ENCODE data around the gene CCL3.
"Not testable (repeated sequence)": the region's sequence is repeated elsewhere in the genome, so short reads cannot be mapped to it uniquely, and the experiment has no call there.

DNA sequence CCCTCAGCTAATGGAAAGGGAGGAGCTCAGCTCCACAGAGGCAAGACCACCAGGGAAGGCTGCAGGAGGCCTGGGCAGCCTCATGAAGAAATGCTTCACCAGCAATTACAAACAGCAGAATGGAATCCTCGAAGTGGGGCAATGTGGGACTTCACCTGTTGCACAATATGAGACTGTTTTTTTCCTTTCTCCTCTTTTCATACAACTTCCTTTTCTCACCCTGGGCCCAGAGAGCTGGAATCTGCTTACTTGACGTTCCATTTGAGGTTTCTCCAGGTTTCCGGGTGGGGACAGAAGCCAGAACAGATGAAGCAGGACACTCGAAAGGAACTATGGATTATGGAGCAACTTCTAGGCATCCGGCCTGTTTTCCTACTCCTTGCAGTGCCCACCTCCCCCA, 18.3 kb upstream of the CCL3 start:
- TF ChIP-seq CTCF (conservative IDR thresholded peaks at IDR 0.05; ENCODE audit: low read depth in 2 of 2); JUNB (IDR thresholded peaks at IDR 0.05; ENCODE audit: unreplicated experiment); ZNF331 (CRISPR knock-in tag; IDR thresholded peaks at IDR 0.05; ENCODE audit: low read depth); EZH2 (IDR thresholded peaks at IDR 0.05; ENCODE audit: low read depth, unreplicated experiment); POLR2AphosphoS5 (IDR thresholded peaks at IDR 0.05; ENCODE audit: low read depth); NANOG (IDR thresholded peaks at IDR 0.05; ENCODE audit: borderline replicate concordance); CREB1 (CRISPR knock-in tag; IDR thresholded peaks at IDR 0.05; ENCODE audit: low read depth); EZH2phosphoT487 (IDR thresholded peaks at IDR 0.05; ENCODE audit: unreplicated experiment); ZNF462 (CRISPR knock-in tag; IDR thresholded peaks at IDR 0.05): not testable (repeated sequence)
- TF ChIP-seq, protein P1, sequence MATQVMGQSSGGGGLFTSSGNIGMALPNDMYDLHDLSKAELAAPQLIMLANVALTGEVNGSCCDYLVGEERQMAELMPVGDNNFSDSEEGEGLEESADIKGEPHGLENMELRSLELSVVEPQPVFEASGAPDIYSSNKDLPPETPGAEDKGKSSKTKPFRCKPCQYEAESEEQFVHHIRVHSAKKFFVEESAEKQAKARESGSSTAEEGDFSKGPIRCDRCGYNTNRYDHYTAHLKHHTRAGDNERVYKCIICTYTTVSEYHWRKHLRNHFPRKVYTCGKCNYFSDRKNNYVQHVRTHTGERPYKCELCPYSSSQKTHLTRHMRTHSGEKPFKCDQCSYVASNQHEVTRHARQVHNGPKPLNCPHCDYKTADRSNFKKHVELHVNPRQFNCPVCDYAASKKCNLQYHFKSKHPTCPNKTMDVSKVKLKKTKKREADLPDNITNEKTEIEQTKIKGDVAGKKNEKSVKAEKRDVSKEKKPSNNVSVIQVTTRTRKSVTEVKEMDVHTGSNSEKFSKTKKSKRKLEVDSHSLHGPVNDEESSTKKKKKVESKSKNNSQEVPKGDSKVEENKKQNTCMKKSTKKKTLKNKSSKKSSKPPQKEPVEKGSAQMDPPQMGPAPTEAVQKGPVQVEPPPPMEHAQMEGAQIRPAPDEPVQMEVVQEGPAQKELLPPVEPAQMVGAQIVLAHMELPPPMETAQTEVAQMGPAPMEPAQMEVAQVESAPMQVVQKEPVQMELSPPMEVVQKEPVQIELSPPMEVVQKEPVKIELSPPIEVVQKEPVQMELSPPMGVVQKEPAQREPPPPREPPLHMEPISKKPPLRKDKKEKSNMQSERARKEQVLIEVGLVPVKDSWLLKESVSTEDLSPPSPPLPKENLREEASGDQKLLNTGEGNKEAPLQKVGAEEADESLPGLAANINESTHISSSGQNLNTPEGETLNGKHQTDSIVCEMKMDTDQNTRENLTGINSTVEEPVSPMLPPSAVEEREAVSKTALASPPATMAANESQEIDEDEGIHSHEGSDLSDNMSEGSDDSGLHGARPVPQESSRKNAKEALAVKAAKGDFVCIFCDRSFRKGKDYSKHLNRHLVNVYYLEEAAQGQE (IDR thresholded peaks at IDR 0.05; ENCODE audit: unreplicated experiment), result not testable (repeated sequence)
- TF ChIP-seq, protein P2, sequence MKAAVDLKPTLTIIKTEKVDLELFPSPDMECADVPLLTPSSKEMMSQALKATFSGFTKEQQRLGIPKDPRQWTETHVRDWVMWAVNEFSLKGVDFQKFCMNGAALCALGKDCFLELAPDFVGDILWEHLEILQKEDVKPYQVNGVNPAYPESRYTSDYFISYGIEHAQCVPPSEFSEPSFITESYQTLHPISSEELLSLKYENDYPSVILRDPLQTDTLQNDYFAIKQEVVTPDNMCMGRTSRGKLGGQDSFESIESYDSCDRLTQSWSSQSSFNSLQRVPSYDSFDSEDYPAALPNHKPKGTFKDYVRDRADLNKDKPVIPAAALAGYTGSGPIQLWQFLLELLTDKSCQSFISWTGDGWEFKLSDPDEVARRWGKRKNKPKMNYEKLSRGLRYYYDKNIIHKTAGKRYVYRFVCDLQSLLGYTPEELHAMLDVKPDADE (IDR thresholded peaks at IDR 0.05), result not testable (repeated sequence)
